IMR-90 (cell line): ENCODE data around the gene MAGI1. TPM values are rescaled to one million over a fixed set of nuclear protein-coding genes. Genes with fewer than 3 reads are reported as not detected.

Experiments
- ATAC-seq: fragments of 200-7000 bp; cut with Tn5 transposase; 2 replicates; pipeline ENCODE4 v1.9.1; 2020; ENCODE audit warnings: low read depth, mild to moderate bottlenecking, moderate library complexity
- BruUV-seq: library from RNA; stranded (reverse); fragments of 400-500 nt; replicated peaks from 2 replicates; lab custom pipeline; 2021; lab: Mats Ljungman, UMichigan
- CTCF ChIA-PET: fragments of 300-600 bp; formaldehyde crosslinking; extraction: SDS; loops from one replicate; lab custom pipeline; 2021; ENCODE audit warnings: antibody characterized with exemption; lab: Yijun Ruan, JAX
- POLR2A ChIA-PET: fragments of 300-600 bp; sonication (Branson Sonifier 250); formaldehyde crosslinking; loops from one replicate; lab custom pipeline; 2022; ENCODE audit warnings: antibody characterized with exemption; ENCODE audit not compliant: unreplicated experiment; lab: Charles Lee
- DNase-seq: peaks from one replicate; pipeline ENCODE4 v3.0.0; 2013
- H2AFZ ChIP-seq: replicated peaks from 2 replicates; pipeline ENCODE3; 2013; ENCODE audit warnings: low read length, mild to moderate bottlenecking; ENCODE audit not compliant: poor library complexity
- H2AK5ac ChIP-seq: 2 replicates; pipeline ENCODE4 v1.6.1; 2013; ENCODE audit warnings: low read depth, low read length, inconsistent platforms
- H2AK9ac ChIP-seq: replicated peaks from 2 replicates; pipeline ENCODE3; 2013; ENCODE audit warnings: mild to moderate bottlenecking, low read depth, low read length, moderate library complexity; ENCODE audit not compliant: poor library complexity
- H2BK120ac ChIP-seq: 2 replicates; pipeline ENCODE4 v1.6.1; 2013; ENCODE audit warnings: low read depth, low read length, inconsistent platforms
- H2BK15ac ChIP-seq: 3 replicates; pipeline ENCODE4 v1.6.1; 2013; ENCODE audit warnings: low read depth, low read length, inconsistent platforms
- H2BK20ac ChIP-seq: 2 replicates; pipeline ENCODE4 v1.6.1; 2013; ENCODE audit warnings: low read depth, mild to moderate bottlenecking, inconsistent platforms, low read length, moderate library complexity
- H2BK5ac ChIP-seq: 2 replicates; pipeline ENCODE4 v1.6.1; 2013; ENCODE audit warnings: mild to moderate bottlenecking, low read depth, low read length, inconsistent platforms; ENCODE audit not compliant: poor library complexity, severe bottlenecking
- H3K14ac ChIP-seq: replicated peaks from 2 replicates; pipeline ENCODE4 v1.6.1; 2013; ENCODE audit warnings: low read depth, low read length, inconsistent platforms
- H3K18ac ChIP-seq: 2 replicates; pipeline ENCODE4 v1.6.1; 2013; ENCODE audit warnings: low read depth, low read length, control low read depth
- H3K23ac ChIP-seq: 2 replicates; pipeline ENCODE4 v1.6.1; 2013; ENCODE audit warnings: low read depth, low read length, inconsistent platforms
- H3K27ac ChIP-seq: 2 replicates; pipeline ENCODE4 v1.5.1; 2013; ENCODE audit warnings: mild to moderate bottlenecking, control low read depth, low read length; ENCODE audit not compliant: insufficient read depth
- H3K27me3 ChIP-seq: 2 replicates; pipeline ENCODE4 v1.6.1; 2013; ENCODE audit warnings: low read length; ENCODE audit not compliant: control insufficient read depth, insufficient read depth
- H3K36me3 ChIP-seq: 2 replicates; pipeline ENCODE4 v1.6.1; 2013; ENCODE audit warnings: low read length, mixed read lengths; ENCODE audit not compliant: control insufficient read depth, insufficient read depth
- H3K4ac ChIP-seq: 2 replicates; pipeline ENCODE4 v1.6.1; 2013; ENCODE audit warnings: low read depth, low read length, inconsistent platforms
- H3K4me1 ChIP-seq: 2 replicates; pipeline ENCODE4 v1.6.1; 2013; ENCODE audit warnings: low read length, mixed read lengths; ENCODE audit not compliant: control insufficient read depth, insufficient read depth
- H3K4me2 ChIP-seq: 2 replicates; pipeline ENCODE4 v1.6.1; 2013; ENCODE audit warnings: low read depth, mild to moderate bottlenecking, control low read depth, low read length, moderate library complexity
- H3K4me3 ChIP-seq: 2 replicates; pipeline ENCODE4 v1.5.1; 2013; ENCODE audit warnings: low read depth, mild to moderate bottlenecking, control low read depth, low read length, moderate library complexity; ENCODE audit not compliant: insufficient read depth
- H3K56ac ChIP-seq: 2 replicates; pipeline ENCODE4 v1.6.1; 2013; ENCODE audit warnings: low read length, inconsistent platforms; ENCODE audit not compliant: insufficient read depth; ENCODE audit errors: extremely low read depth
- H3K79me1 ChIP-seq, 2 experiments: 2 replicates each; pipeline ENCODE4 v1.6.1; 2013; ENCODE audit warnings: low read length in 2 of 2, inconsistent platforms in 1 of 2, low read depth in 1 of 2
- H3K9ac ChIP-seq: 2 replicates; pipeline ENCODE4 v1.6.1; 2013; ENCODE audit warnings: low read depth, low read length, control low read depth
- H3K9me1 ChIP-seq: 2 replicates; pipeline ENCODE4 v1.6.1; 2013; ENCODE audit warnings: low read length, inconsistent platforms; ENCODE audit not compliant: insufficient read depth
- H3K9me3 ChIP-seq: 2 replicates; pipeline ENCODE4 v1.6.1; 2013; ENCODE audit warnings: low read length; ENCODE audit not compliant: control insufficient read depth, insufficient read depth
- H4K20me1 ChIP-seq: 2 replicates; pipeline ENCODE4 v1.6.1; 2013; ENCODE audit warnings: low read length, inconsistent platforms; ENCODE audit not compliant: insufficient read depth
- H4K5ac ChIP-seq: 2 replicates; pipeline ENCODE4 v1.6.1; 2013; ENCODE audit warnings: mild to moderate bottlenecking, low read depth, low read length, control low read depth
- H4K8ac ChIP-seq, 2 experiments: 2 replicates each; pipeline ENCODE4 v1.6.1; 2013; ENCODE audit warnings: low read depth in 2 of 2, low read length in 2 of 2, control low read depth in 1 of 2, inconsistent platforms in 1 of 2
- H4K91ac ChIP-seq: 2 replicates; pipeline ENCODE4 v1.6.1; 2013; ENCODE audit warnings: low read depth, low read length, inconsistent platforms; ENCODE audit not compliant: insufficient read depth
- BHLHE40 ChIP-seq: fragments of 150-350 bp; IDR thresholded peaks from 2 replicates; pipeline ENCODE4 v1.6.1; 2016; ENCODE audit warnings: mild to moderate bottlenecking, low read depth, low read length
- CTCF ChIP-seq: conservative IDR thresholded peaks from 2 replicates; pipeline ENCODE4 v1.5.1; 2012; ENCODE audit warnings: mild to moderate bottlenecking, low read depth, low read length, improper control_type of control experiment
- FOS ChIP-seq: fragments of 150-350 bp; IDR thresholded peaks from 2 replicates; pipeline ENCODE4 v1.6.1; 2016; ENCODE audit warnings: low read depth, low read length
- MAFK ChIP-seq: IDR thresholded peaks from 2 replicates; pipeline ENCODE4 v1.6.1; 2012; ENCODE audit warnings: low read depth, low read length, improper control_type of control experiment
- MAZ ChIP-seq: IDR thresholded peaks from 2 replicates; pipeline ENCODE4 v1.6.1; 2012; ENCODE audit warnings: low read depth, mild to moderate bottlenecking, low read length, improper control_type of control experiment, moderate library complexity, borderline replicate concordance
- MXI1 ChIP-seq: IDR thresholded peaks from 2 replicates; pipeline ENCODE4 v1.6.1; 2012; ENCODE audit warnings: low read depth, mild to moderate bottlenecking, low read length, moderate library complexity, borderline replicate concordance
- POLR2A ChIP-seq: IDR thresholded peaks from 2 replicates; pipeline ENCODE4 v1.6.1; 2012; ENCODE audit warnings: mild to moderate bottlenecking, low read depth, low read length
- RCOR1 ChIP-seq: IDR thresholded peaks from 2 replicates; pipeline ENCODE4 v1.6.1; 2012; ENCODE audit warnings: mild to moderate bottlenecking, low read length, improper control_type of control experiment; ENCODE audit not compliant: insufficient replicate concordance
- RFX5 ChIP-seq: IDR thresholded peaks from 2 replicates; pipeline ENCODE4 v1.8.0; 2012; ENCODE audit warnings: low read depth, mild to moderate bottlenecking, low read length, moderate library complexity
- WGBS, 2 experiments: methylation state at CpG; one replicate each; pipeline versions ENCODE4 v1.1.5 to v1.1.7; 2013; ENCODE audit warnings: missing lambda C conversion rate in 2 of 2; ENCODE audit not compliant: insufficient read length in 1 of 2; ENCODE audit errors: extremely low coverage in 2 of 2; 5-methylcytosine and 5-hydroxymethylcytosine counted together
- dilution Hi-C: fragments of 300-500 bp; cut with HindIII; formaldehyde crosslinking; loops from one replicate; pipeline ENCODE4 v1.14.3; 2018; ENCODE audit warnings: low sequenced_read_pairs; ENCODE audit not compliant: unreplicated experiment
- in situ Hi-C: fragments of 300-500 bp; cut with MboI; formaldehyde crosslinking; loops from 3 replicates; pipeline ENCODE4 v1.14.3; 2019; ENCODE audit warnings: low sequenced_read_pairs, inconsistent platforms, mixed read lengths
- intact Hi-C: fragments of 100-400 bp; cut with micrococcal nuclease; formaldehyde crosslinking; loops from 2 replicates; pipeline ENCODE4 v1.10.0; 2022
- polyA plus RNA-seq, 3 experiments: library from polyadenylated mRNA; depleted of rRNA; stranded (reverse); fragments of >200 nt; gene quantifications; 2 replicates each; pipeline ENCODE4 v1.2.3, GENCODE V29; 2012; ENCODE audit warnings: low replicate concordance in 1 of 3
- total RNA-seq: library from RNA; depleted of rRNA; stranded (reverse); fragments of >200 nt; gene quantifications from 2 replicates; pipeline ENCODE4 v1.2.3, GENCODE V29; 2012

MAGI1 gene
- total and polyA plus RNA-seq, 2 of the 4 experiments (the other 2 are of a cell fraction): 14.5 to 24.2 TPM

GRCh38 chr3:65843732-65844131, 195.0 kb downstream of the MAGI1 start:
- ChIA-PET POLR2A (no interaction called here), CTCF (no interaction called here)
- Histone ChIP-seq H3K9ac (no peak overlapping the region), H3K4me2 (no peak overlapping the region), H3K4me3 (no peak overlapping the region), H3K27ac (no peak overlapping the region), H3K56ac (no peak overlapping the region), H2BK5ac (no peak overlapping the region), H3K18ac (no peak overlapping the region), H2BK20ac (no peak overlapping the region), H3K27me3 (no peaks in the 10 kb centered on the region), H3K4ac (no peak overlapping the region), H4K8ac (no peak overlapping the region), H3K4me1 (no peaks in the 10 kb centered on the region), H3K23ac (no peak overlapping the region), H3K36me3 (no peaks in the 10 kb centered on the region), H4K5ac (no peak overlapping the region), H2AK9ac (no peak overlapping the region), H4K20me1 (no peaks in the 10 kb centered on the region; the same call in 1 of the 2 replicates), H3K9me3 (peaks cover 2% of the 10 kb centered on the region), H2AFZ (no peak overlapping the region), H4K91ac (no peak overlapping the region), H3K9me1 (no peaks in the 10 kb centered on the region; the same call in 1 of the 2 replicates), H2BK120ac (no peak overlapping the region), H3K14ac (no peak overlapping the region), H2BK15ac (no peak overlapping the region), H3K79me1 (peaks cover 16 to 27% of the 10 kb centered on the region in 2 experiments), H2AK5ac (no peak overlapping the region)
- DNase-seq (no peak), ATAC-seq (no peak)
- dilution Hi-C loops: no loop called here
- in situ Hi-C loops: no loop called here
- BruUV-seq: no TSS peak
- no peak for TF ChIP-seq POLR2A
- TF ChIP-seq MAZ: no peak
- TF ChIP-seq CTCF: no peak
- TF ChIP-seq MXI1: no peak
- TF ChIP-seq MAFK: no peak
- TF ChIP-seq FOS: no peak
- no peak for TF ChIP-seq RFX5
- TF ChIP-seq BHLHE40: no peak
- no peak for TF ChIP-seq RCOR1
- intact Hi-C loops: no loop called here
- WGBS, 2 experiments: no CpG with 5 or more reads among the region's 1 CpG
